Coronary artery (tissue), 2 donors: ENCODE data around the gene AZU1.

Experiments
- DNase-seq: peaks from one replicate; pipeline ENCODE4 v3.0.0-alpha.2; 2017; ENCODE audit warnings: low spot score
- H3K27ac ChIP-seq, 2 donors: fragments of 200-600 bp; sonication (generic); one replicate each; pipeline ENCODE4 v1.5.1; 2016 to 2019
- H3K4me3 ChIP-seq: fragments of 200-600 bp; sonication (generic); 2 replicates; pipeline ENCODE4 v1.5.1; 2016; ENCODE audit warnings: mild to moderate bottlenecking, moderate library complexity
- CTCF ChIP-seq: fragments of 200-600 bp; sonication (generic); IDR thresholded peaks from one replicate; pipeline ENCODE4 v1.5.1; 2019; ENCODE audit warnings: antibody characterized with exemption

Gene AZU1

GRCh38 chr19:855566-856120 is 28.0 kb downstream of the AZU1 start:
- H3K27ac ChIP-seq: no peak overlapping the region
- no peak for TF ChIP-seq CTCF
- H3K4me3 ChIP-seq: no peak overlapping the region
- no peak for DNase-seq

- H3K4me3 ChIP-seq: no peak overlapping the region
- TF ChIP-seq CTCF: no peak
- no peak for DNase-seq
- H3K27ac ChIP-seq: peak overlapping the region in 1 of 2 donors; percentile 81
Observed at GRCh38 chr19:858284-858683, 30.6 kb downstream of the AZU1 start.

- DNase-seq: no peak
- Histone ChIP-seq H3K4me3 (peak within 1 kb of the TSS; percentile 72), H3K27ac (peak within 1 kb of the TSS; percentile 55 to 81)
- TF ChIP-seq CTCF: no peak
Observed at GRCh38 chr19:858868-859843, 31.5 kb downstream of the AZU1 start, which contains the start of gene CFD. CFD (plus strand) TSS chr19:859664; CDS start chr19:859690, 26 bp downstream.

- H3K27ac ChIP-seq: peak overlapping the region in 1 of 2 donors; percentile 81
- H3K4me3 ChIP-seq: peak overlapping the region; percentile 72
- DNase-seq: no peak
- no peak for TF ChIP-seq CTCF
Observed at GRCh38 chr19:861141-861755, 33.6 kb downstream of the AZU1 start.

GRCh38 chr19:861756-862580 is 34.3 kb downstream of the AZU1 start:
- no peak for DNase-seq
- TF ChIP-seq CTCF: no peak
- Histone ChIP-seq H3K4me3 (peak overlapping the region; percentile 72), H3K27ac (peak overlapping the region in 1 of 2 donors; percentile 20)

- no peak for DNase-seq
Observed at GRCh38 chr19:862581-863314, 35.1 kb downstream of the AZU1 start.

More at GRCh38 chr19:862581-863314, 35.1 kb downstream of the AZU1 start:
- H3K27ac ChIP-seq: peak overlapping the region in 1 of 2 donors; percentile 20
- peak overlapping the region; percentile 44 for H3K4me3 ChIP-seq
- TF ChIP-seq CTCF: no peak
